DND-41 (cell line): ENCODE results near the gene ZBTB21.

ENCODE experiments used
- ATAC-seq: fragments of 200-7000 bp; cut with Tn5 transposase; 3 replicates; pipeline ENCODE4 v1.9.1; 2021; ENCODE audit warnings: low read depth; ENCODE audit not compliant: insufficient read depth
- DNase-seq: peaks from one replicate; pipeline ENCODE4 v3.0.0-alpha.2; 2020
- H2AFZ ChIP-seq: 2 replicates; pipeline ENCODE4 v1.6.0; 2012; ENCODE audit warnings: low read depth, low read length
- H3K27ac ChIP-seq: 2 replicates; pipeline ENCODE4 v1.5.1; 2012; ENCODE audit warnings: low read length, inconsistent platforms
- H3K27me3 ChIP-seq: fragments of 200-600 bp; sonication (generic); 2 replicates; pipeline ENCODE4 v1.6.0; 2012; ENCODE audit warnings: low read length, mild to moderate bottlenecking, inconsistent platforms; ENCODE audit not compliant: insufficient read depth, poor library complexity
- H3K36me3 ChIP-seq: 2 replicates; pipeline ENCODE4 v1.5.1; 2012; ENCODE audit warnings: low read length, inconsistent platforms; ENCODE audit not compliant: insufficient read depth
- H3K4me1 ChIP-seq: 2 replicates; pipeline ENCODE4 v1.5.1; 2012; ENCODE audit warnings: mild to moderate bottlenecking, low read length; ENCODE audit not compliant: insufficient read depth
- H3K4me2 ChIP-seq: 2 replicates; pipeline ENCODE4 v1.6.0; 2012; ENCODE audit warnings: mild to moderate bottlenecking, moderate library complexity, low read length, inconsistent platforms; ENCODE audit not compliant: insufficient read depth
- H3K4me3 ChIP-seq, 2 experiments: fragments of 200-600 bp in 1 of 2; shearing (Covaris generic) in 1 of 2; 2 replicates each; pipeline ENCODE4 v1.5.1; 2012 to 2016; ENCODE audit warnings: inconsistent platforms in 2 of 2, low read length in 2 of 2, mild to moderate bottlenecking in 2 of 2, low read depth in 1 of 2, moderate library complexity in 1 of 2
- H3K79me2 ChIP-seq: 2 replicates; pipeline ENCODE4 v1.6.0; 2012; ENCODE audit warnings: low read length, inconsistent platforms; ENCODE audit not compliant: insufficient read depth
- H3K9ac ChIP-seq: 2 replicates; pipeline ENCODE4 v1.6.0; 2012; ENCODE audit warnings: low read depth, mild to moderate bottlenecking, inconsistent platforms, low read length, moderate library complexity
- H3K9me3 ChIP-seq: 2 replicates; pipeline ENCODE4 v1.5.1; 2012; ENCODE audit warnings: low read length, moderate library complexity, mild to moderate bottlenecking, inconsistent platforms; ENCODE audit not compliant: insufficient read depth, severe bottlenecking
- H4K20me1 ChIP-seq: 2 replicates; pipeline ENCODE4 v1.6.0; 2012; ENCODE audit warnings: low read length; ENCODE audit not compliant: insufficient read depth
- EZH2 ChIP-seq: IDR thresholded peaks from 3 replicates; pipeline ENCODE4 v1.6.1; 2012; ENCODE audit warnings: borderline replicate concordance, low read depth, mild to moderate bottlenecking, moderate library complexity, low read length, inconsistent platforms; ENCODE audit not compliant: severe bottlenecking
- TF ChIP-seq, protein P1 (sequence below): IDR thresholded peaks from 2 replicates; pipeline ENCODE4 v1.5.1; 2012; ENCODE audit warnings: borderline replicate concordance, low read length, moderate library complexity, mild to moderate bottlenecking; ENCODE audit not compliant: poor library complexity, severe bottlenecking; ENCODE audit errors: extremely low read depth

Gene ZBTB21

DNA sequence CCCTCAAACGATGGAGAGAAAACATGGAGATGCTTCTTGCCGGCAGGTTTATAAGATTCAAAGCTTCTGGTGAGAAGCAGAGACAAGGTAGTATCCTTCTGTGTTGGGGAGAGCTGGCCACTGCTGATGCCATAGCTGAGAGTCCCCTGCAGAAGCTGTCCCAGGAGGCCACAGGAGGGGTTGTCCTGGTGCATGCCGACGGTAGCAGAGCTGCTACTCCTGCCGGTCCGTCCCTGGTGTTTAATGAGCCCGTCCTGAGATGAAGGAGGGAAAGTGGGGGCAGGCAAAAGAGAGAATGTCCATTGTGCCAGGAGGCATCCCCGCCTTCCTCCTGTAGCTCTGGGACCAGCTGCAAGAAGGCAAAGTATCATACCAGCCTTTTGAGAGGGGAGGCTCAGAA lies 46.0 kb downstream of the ZBTB21 start:
- ATAC-seq (no peak), DNase-seq (no peak)
- Histone ChIP-seq H3K9me3 (no peaks in the 10 kb centered on the region), H3K4me1 (no peaks in the 10 kb centered on the region), H3K79me2 (no peaks in the 10 kb centered on the region), H3K4me3 (no peak overlapping the region), H3K27ac (no peak overlapping the region), H2AFZ (no peak overlapping the region), H3K27me3 (no peaks in the 10 kb centered on the region), H3K4me2 (no peak overlapping the region), H3K9ac (no peak overlapping the region), H3K36me3 (no peaks in the 10 kb centered on the region), H4K20me1 (no peaks in the 10 kb centered on the region)
- TF ChIP-seq, protein P1, sequence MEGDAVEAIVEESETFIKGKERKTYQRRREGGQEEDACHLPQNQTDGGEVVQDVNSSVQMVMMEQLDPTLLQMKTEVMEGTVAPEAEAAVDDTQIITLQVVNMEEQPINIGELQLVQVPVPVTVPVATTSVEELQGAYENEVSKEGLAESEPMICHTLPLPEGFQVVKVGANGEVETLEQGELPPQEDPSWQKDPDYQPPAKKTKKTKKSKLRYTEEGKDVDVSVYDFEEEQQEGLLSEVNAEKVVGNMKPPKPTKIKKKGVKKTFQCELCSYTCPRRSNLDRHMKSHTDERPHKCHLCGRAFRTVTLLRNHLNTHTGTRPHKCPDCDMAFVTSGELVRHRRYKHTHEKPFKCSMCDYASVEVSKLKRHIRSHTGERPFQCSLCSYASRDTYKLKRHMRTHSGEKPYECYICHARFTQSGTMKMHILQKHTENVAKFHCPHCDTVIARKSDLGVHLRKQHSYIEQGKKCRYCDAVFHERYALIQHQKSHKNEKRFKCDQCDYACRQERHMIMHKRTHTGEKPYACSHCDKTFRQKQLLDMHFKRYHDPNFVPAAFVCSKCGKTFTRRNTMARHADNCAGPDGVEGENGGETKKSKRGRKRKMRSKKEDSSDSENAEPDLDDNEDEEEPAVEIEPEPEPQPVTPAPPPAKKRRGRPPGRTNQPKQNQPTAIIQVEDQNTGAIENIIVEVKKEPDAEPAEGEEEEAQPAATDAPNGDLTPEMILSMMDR = no peak
- TF ChIP-seq EZH2 = no peak

DNA sequence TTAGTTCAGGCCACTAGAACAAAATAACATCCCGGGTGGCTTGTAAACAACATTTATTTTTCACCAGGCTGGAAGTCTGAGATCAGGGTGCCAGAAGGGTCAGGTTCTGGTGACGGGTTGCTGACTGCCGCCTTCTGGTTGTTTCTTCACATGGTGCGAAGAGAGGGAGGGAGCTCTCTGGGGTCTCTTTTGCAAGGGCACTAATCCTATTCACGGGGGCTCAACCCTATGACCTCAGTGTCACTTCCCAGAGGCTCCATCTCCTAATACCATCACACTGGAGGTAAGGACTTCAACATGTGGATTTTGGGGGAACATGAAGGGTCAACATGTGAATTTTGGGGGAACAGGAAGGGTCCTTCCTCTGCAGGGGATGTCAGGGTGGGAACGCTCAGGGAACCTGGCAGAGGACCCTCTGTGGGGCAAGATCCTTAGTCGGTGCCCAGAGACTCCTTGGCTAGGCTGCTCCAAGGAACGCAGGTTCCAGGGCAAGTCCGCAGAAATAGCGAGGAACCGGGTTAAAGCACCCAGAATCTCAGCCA lies 47.7 kb downstream of the ZBTB21 start:
- Histone ChIP-seq H3K4me1 (peaks cover under 1% of the 10 kb centered on the region; the same call in 1 of the 2 replicates), H4K20me1 (no peaks in the 10 kb centered on the region), H3K9me3 (no peaks in the 10 kb centered on the region), H3K79me2 (no peaks in the 10 kb centered on the region), H3K27ac (no peak overlapping the region), H3K4me3 (no peak overlapping the region), H3K9ac (no peak overlapping the region), H3K4me2 (no peak overlapping the region), H3K36me3 (no peaks in the 10 kb centered on the region), H2AFZ (no peak overlapping the region), H3K27me3 (no peaks in the 10 kb centered on the region)
- no peak for DNase-seq
- ATAC-seq = no peak
- no peak for TF ChIP-seq EZH2
- TF ChIP-seq, protein P1 = no peak

- no peak for TF ChIP-seq EZH2
- TF ChIP-seq, protein P1 = no peak
- H3K4me1 ChIP-seq = peaks cover 8% of the 10 kb centered on the region
- no peaks in the 10 kb centered on the region for H4K20me1 ChIP-seq
- no peaks in the 10 kb centered on the region for H3K36me3 ChIP-seq
- no peak overlapping the region for H3K9ac ChIP-seq
- H3K4me3 ChIP-seq = no peak overlapping the region
- no peak overlapping the region for H3K27ac ChIP-seq
- no peaks in the 10 kb centered on the region for H3K79me2 ChIP-seq
- H3K27me3 ChIP-seq = no peaks in the 10 kb centered on the region
- ATAC-seq (no peak), DNase-seq (no peak)
- no peak overlapping the region for H3K4me2 ChIP-seq
- no peaks in the 10 kb centered on the region for H3K9me3 ChIP-seq
- no peak overlapping the region for H2AFZ ChIP-seq
These were observed 48.4 kb downstream of the ZBTB21 start for GRCh38 chr21:41961753-41962152.
